ENCODE data around the gene DHX58.

DHX58 gene

DNA sequence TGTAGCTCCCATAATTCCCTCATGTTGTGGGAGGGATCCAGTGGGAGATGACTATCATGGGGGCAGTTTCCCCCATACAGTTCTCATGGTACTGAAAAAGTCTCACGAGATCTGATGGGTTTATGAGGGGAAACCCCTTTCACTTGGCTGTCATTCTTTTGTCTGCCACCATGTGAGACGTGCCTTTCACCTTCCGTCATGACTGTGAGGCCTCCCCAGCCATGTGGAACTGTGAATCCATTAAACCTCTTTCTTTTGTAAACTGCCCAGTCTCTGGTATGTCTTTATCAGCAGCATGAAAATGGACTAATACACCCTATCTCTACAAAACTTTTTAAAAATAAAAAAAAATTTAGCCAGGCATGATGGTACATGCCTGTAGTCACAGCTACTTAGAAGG lies 55.9 kb downstream of the DHX58 start:
- in situ Hi-C loops (cut with MboI; ENCODE audit: low sequenced_read_pairs) = no loop called here

DNA sequence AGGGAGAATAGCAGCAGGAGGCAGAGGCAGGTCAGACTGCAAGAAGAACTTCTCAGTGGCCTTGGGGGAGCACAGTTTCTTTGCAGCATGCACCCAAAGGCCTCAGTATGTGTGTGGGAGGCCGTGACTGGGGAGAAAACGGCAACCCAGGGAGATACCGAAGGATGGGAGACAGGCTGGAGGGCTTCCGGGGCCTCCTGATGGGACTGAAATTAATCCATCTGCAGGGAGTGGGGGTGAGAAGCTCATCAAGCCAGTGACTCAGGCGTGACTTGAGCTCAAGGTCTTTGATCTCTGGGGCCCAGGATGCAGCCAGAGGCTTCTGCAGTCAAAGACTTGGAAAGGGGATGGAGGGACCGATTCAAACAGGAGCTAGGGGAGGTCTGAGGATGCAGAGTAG lies 57.0 kb downstream of the DHX58 start:
- in situ Hi-C loops (cut with MboI; ENCODE audit: low sequenced_read_pairs) = no loop called here

DNA sequence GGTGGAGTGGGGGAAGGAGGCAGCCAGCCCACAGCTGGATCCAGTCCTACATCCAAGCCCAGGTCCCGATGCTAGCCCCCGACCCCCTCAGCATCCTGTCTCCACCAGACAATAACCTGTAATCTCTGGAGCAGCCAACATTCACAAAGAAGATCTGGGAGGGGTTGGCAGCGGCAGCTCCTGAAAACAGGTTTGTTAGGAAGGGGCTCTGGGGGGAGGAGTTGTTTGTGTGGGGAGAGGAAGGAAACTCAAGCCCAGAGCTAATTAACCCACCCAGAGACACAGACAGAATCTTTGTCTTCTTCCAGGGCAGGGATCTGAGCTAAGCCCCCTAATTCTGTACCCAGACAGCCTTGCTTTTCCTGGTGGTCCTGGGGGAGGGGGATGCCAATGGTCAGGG lies 57.5 kb downstream of the DHX58 start:
- in situ Hi-C loops (cut with MboI; ENCODE audit: low sequenced_read_pairs) = no loop called here

DNA sequence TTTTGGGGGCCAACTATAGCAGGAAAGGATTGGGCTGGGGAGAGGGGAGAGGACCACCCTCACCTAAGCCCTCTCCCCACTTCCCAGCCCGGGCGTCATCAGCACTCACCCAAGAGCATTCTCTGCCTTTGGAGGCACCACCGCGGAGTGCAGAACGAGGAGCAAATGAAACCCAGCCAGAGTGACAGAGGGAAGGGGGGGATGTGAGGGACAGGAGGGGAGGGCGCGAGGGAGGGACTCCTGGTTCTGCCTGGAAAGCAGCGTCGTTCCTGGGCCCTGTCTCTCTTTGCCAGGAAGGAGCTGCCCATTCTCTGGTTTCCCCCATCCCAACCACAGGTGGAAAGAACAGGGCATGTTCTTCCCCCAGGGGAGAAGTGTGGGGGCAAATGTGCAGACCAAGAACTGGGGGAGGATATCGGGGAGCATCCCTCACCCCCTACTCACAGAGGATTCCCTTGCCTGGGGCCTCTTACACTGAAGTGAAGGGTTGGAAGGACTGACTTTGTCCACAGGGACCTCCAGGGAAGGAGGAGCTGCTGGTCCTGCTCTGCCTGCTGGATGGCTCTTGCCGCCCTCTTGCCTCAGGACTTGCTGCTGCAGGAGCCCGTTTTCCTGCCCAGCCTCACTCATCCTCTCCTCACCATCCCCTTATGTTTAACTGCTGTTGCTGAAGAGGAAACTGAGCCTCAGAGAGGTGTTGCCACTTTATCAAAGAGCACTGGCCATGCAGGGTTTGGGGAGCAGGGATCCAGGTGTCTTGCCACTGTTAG lies 58.6 kb downstream of the DHX58 start:
- in situ Hi-C loops (cut with MboI; ENCODE audit: low sequenced_read_pairs) = no loop called here

DNA sequence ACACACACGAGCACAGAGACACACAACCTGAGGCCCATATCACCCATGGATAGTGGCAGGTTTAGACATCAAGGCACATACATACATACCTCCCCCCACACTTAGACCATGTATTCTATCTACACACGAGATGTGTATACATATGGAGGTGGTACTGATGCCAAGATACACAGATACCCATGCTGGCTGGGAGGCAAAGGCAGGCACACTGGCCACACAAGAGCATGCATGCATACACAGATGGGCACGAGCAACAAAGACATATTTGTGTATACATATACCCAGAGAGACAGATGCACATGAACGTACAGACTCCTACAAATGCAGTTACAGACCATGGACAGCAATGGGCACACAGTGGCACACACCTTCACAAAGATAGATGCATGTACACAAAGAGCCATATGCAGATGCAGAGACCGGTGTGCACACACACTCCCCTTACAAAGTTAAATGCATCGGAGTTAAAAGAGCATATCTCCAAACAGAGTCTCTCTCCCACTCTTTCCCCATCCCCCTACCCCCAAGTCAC lies 60.1 kb downstream of the DHX58 start:
- in situ Hi-C loops (cut with MboI; ENCODE audit: low sequenced_read_pairs) = no loop called here

DNA sequence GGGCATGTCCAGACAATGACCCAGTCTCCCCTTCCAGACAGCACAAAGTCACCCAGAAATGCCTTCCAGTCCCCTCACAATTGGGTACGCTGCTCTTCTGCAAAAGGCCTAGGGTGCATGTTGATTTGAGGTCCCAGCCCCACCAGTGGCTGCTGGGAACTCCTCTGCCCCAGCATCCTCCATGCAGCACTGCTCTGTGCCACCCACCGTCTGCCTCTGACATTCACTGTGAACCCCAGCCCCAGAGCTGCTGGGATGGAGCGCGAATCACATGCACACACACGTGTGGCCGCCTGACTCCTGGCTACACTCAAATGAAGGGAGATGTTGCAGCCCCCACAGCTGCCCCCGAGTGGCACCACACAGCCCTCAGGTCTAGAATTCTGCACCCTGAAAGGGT lies 60.9 kb downstream of the DHX58 start:
- in situ Hi-C loops (cut with MboI; ENCODE audit: low sequenced_read_pairs) = no loop called here

All from HL-60/S4 (cell line).